DMS53 treated with DMSO at 0.1 percent for 48 hours (cell line): Measurements from ENCODE around the gene KLF13.
A peak's percentile ranks its signal among the peaks of the same experiment; 100 is the strongest.

Experiments
- DNase-seq: peaks from one replicate; lab custom pipeline; 2025; ENCODE audit not compliant: unreplicated experiment; lab: John Stamatoyannopoulos, UW

KLF13 gene

DNA sequence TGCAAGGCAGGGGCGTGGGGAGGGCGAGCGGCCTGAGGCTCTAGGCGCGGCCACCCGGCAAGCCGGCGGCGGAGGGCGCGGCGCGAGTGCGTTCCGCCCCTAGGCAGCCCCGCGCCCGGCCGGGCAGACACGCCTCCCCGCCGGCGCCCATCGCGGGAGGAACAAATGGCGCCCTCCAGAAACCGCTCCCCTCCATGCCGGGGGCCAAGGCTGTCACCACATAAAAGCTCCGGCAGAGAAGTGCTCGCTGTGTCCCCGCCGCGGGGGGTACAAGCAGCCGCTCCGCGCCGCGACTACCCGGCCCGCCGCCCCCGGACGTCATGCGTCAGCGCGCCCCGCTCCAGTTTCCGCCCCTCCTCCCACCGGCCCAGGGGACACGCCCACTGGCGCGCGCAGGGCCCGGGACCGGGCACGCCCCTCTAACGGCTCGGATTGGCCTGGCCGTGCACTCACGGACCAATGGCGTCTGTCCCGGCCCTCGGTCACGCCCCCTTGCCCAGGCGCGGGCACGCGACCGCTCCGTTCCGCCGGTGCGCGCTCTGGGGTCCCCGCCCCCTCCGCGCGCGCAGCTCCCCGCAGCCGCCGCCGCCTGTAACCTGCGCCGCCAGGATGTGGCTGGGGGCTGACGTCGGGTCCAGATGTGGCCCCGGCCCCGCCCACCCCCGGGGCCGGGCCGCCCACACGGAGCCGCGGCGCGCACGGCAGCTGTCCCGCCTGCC lies at the start of gene KLF13:
Gene KLF13 (plus strand): TSS at position 680 of the 719 bp plus-strand sequence. CDS start 378 bp downstream, outside the sequence.
- peak; percentile 85 for DNase-seq

- DNase-seq, result no peak
Measured at GRCh38 chr15:31277335-31278060, 49.1 kb upstream of the KLF13 start.

- DNase-seq, result no peak
Measured at GRCh38 chr15:31278061-31278445, 48.6 kb upstream of the KLF13 start.

DNA sequence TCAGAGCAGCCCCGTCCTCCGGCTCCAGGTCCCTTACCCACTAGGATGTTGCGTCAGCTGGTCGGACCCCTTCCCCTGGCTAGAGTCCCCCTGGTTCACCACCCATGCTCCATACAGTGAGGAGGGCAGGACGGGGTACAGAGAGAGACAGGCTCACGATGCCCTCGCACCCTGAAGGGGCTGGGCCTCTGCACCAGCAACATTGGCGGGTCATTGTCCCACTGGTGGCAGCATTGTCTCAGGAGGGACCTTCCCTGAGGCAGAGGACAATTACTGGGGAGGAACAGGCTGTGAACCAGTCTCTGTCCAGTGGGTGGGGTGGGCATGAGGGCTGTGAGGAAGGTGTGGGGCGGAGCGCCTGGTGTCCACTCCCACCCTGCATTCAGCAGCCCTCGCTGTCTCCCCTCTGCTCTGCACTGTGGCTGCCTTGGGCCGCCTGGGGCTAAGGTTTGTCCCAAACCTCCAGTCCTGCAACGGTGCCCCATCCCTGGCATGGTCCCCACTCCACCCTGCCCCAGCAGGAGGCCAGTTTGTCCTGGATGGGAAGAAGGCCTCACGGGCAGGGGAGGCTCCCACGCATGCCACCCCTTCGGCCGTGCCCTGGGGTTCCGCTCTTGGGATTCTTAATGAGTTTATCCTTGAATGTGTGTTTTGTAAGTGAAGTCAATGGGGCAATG lies 48.0 kb upstream of the KLF13 start:
- DNase-seq, result no peak

DNA sequence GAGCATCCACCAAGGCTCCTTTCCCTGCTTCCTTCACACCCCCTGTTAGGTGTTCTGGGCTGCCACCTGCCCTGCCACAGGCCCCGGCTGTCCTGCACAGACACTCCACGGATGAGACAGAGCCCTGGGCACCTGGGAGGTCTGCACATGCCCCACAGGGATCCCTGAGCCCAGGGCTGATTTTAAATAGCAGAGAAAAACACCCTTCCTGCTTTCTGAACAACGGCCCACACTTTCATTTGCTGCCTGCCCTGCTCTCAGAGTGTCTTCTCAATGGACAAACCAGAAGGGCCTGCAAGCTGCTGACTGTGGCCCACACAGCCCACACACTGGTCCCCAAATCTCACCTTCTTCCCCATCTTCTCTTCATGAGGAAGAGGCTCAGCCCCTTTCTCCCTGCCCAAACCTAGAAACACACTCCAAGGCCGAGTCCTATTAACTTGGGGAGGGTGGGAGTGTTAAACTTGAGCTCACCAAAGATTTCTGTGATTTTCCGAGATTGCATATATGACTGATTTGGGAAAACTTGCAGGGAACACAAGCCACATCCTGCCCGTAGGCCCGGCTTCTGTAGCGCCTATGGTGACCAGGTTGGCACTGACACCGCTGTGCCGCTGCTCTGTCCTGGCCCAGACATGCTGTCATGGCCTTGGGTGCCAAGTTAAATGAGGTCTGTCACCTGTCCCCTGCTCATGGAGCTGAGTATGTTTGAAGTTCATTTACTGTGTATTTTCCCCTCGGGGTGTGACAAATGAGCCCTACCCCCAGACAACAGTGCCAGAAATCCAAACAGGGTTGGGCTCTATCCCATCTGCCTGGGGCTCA lies 47.2 kb upstream of the KLF13 start:
- DNase-seq, result no peak

DNA sequence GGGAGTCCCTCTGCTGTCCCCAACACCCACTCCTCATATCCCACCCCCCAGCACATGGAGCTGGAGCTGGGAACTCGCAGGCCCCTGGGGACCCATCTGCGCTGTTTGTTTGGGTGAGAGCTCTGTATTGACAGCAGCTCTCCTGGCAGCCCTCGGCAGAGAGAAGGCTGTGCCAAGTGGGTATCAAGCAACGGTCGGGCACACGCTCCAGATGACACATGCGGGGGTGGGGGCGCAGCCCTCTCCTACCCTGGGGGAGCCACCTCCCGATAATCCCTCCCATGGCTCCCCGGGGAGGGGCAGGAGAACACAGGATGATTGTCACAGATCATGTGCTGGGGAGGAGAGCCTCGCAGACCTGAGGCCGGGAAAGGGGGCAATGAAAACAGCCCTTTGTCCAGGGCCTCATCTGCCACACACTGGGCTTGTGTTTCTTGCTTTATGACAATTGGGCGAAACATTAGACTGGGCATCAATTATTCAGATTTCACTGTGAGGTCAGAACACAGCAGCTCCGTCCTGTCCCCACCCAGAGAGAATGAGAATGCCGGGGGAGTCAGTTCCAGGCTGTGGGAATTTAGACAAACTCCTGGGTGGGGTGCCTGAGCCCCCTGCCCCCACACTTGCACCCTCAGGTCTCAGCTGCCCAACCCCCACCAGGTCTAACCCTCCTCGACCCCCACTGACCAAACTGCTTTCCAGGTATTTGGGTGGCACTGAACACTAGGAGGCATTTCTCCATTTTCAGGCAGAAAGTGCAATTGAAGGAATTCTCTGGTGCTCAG lies 46.4 kb upstream of the KLF13 start:
- DNase-seq, result no peak

- DNase-seq, result no peak
Measured at GRCh38 chr15:31280831-31281216, 45.8 kb upstream of the KLF13 start.

DNA sequence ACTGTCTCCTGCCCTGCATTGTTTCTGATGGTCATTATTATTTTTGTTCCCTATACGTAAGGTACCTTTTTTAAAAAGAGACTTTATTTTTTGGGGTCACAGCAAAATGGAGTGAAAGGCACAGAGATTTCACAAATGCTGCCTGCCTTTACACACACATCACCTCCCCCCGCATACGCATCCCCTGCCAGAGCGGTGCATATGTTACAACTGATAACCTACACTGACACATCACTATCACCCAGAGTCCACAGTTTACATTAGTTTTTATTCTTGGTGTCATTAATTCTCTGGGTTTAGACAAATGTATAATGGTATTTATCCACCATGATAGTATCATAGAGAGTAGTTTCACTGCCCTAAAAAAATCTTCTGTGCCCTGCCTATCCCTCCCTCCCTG lies 43.6 kb upstream of the KLF13 start:
- DNase-seq, result no peak

DNA sequence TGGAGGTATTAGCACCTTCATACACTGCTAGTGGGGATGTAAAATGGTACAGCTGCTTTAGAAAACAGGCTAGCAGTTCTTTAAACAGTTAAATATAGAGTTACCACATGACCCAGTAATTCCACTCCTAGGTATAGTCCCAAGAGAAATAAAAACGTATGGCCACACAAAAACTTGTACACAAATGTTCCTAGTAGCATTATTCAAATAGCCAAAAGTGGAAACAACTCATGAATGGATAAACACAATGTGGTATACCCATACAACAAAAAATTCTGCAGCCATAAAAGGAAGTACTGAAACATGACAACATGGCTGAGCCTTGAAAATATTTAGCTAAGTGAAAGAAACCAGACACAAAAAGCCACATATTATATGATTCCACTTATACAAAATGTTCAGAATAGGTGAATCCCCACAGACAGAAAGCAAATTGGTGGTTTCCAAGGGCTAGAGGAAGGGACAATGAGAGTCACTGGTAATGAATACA lies 40.8 kb upstream of the KLF13 start:
- DNase-seq, result no peak

DNA sequence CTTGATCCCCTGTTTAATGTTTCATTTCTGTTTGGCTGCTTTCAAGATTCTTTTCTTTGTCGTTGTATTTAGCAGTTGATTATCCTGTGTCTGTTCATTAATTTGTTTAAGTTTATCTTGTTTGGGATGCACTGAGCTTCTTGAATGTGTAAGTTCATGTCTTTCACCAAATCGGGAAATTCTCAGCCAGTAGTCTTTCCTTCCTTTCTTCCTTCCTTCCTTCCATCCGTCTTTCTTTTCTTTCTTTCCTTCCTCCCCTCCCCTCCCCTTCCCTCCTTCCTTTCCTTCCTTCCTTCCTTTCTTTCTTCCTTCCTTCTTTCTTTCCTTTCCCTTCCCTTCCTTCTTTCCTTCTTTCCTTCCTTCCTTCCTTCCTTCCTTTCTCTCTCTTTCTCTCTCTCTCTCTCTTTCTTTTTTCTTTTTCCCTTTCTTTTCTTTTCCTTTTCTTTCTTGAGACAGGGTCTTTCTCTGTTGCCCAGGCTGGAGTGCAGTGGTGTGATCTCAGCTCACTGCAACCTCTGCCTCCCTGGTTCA lies 35.5 kb upstream of the KLF13 start:
- DNase-seq, result no peak

- no peak for DNase-seq
Measured at GRCh38 chr15:31292391-31293015, 34.1 kb upstream of the KLF13 start.

DNA sequence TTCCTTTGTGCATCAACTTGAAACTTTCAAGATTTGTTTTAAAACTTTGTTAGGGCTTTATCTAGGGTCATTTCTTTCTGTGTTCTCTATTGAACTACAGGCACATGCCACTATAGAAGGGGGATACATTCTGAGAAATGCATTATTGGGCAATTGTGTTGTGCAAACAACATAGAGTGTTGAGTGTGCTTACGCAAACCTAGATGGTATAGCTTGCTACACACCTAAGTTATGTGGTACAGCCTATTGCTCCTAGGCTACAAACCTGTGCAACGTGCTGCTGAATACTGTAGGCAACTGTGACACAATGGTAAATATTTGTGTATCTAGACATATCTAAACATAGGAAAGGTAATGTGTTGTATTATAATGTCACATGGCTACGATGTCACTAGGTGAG lies 33.0 kb upstream of the KLF13 start:
- DNase-seq, result peak; percentile 6

DNA sequence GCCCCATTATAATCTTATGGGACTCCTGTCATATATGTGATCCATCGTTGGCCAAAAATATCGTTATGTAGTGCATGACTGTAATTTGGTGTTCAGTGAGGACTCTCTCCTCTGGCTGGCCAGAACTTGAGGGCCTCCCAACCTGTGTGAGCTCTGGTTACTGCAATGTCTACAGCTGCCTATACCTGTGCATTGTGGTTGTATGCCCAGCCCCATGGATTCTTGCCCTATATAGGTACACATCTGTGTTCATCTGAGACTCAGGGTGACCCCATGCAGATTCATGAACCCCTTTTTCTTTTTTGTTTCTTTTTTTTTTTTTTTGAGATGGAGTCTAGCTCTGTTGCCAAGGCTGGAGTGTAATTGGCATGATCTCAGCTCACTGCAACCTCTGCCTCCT lies 32.6 kb upstream of the KLF13 start:
- DNase-seq, result no peak

DNA sequence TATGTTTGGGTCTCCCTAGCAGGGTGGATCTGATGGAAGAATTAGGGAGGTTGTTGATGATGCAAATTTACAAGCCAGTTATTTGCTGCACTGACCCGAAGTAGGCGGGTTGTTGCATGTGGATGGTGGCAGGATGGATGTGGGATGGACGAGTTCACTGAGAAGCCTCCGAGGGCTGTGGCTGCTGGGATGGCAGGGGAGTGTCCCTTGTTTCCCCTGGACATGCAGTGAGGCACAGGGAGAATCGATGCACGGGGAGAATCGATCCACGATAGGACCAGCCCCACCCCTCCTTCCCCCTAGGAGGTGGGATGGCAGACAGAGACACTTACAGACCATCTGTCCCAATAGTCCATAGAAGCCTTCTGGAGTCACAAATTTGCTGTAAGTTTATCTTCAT lies 31.0 kb upstream of the KLF13 start:
- DNase-seq, result no peak

GRCh38 chr15:31296219-31296645 lies 30.4 kb upstream of the KLF13 start:
- DNase-seq, result no peak

DNA sequence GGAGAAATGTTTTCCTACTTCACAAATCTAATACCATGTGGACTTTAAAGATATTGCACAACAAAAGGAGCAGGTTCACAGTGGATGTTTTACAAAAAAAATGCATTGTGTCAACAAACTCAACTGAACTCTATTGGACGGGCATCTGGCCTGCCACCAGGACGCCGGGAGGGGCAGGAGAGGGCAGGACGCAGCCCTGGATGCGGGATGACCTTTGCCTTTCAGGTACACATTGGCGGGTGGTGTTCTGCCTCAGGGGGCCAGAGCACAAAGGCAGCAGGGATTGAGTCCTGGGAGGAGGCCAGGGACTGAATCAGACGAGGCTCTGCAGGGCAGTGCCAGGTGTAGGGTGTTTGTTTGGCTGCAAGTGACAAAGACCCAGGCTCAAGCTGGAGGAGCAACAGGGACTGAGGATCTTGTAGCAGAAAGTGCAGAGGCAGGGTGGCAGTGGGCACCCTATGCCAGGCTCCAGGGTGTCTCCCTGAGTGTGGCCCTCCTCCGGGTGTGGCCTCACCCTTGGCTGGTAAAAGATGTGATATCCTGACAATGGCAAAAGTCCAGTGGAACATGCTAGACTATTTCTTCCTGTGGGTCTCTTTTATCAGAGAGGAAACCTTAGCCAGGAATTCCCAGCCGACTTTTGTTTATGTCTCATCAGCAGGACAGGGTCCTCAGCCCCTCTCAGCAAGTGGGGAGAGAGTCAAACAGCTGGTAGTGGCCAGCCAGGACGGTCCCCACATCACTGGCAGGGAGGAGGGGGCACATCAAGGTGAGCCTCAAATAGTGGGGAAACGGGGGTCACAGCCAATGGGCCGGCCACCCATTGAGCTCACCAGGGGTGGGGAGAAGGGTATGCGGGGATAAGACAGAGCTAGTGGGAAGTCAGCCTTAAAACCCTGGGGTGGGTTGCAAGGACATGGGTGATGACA lies 29.7 kb upstream of the KLF13 start:
- peak; percentile 39 for DNase-seq

- DNase-seq, result no peak
Measured at GRCh38 chr15:31297575-31298456, 28.8 kb upstream of the KLF13 start.
